GM21367 (cell line): ENCODE data around the gene ZHX3.

ENCODE experiments used
- ATAC-seq: cut with Tn5 transposase; IDR thresholded peaks from one replicate; pipeline ENCODE4 v1.9.1; 2021; ENCODE audit not compliant: unreplicated experiment

The ZHX3 gene

GRCh38 chr20:41300886-41301285 lies 16.6 kb downstream of the ZHX3 start:
- ATAC-seq, result no peak

- no peak for ATAC-seq
These were observed 17.1 kb downstream of the ZHX3 start for GRCh38 chr20:41300383-41300782.

GRCh38 chr20:41299899-41300298 lies 17.6 kb downstream of the ZHX3 start:
- no peak for ATAC-seq

- ATAC-seq, result no peak
These were observed 24.1 kb downstream of the ZHX3 start for GRCh38 chr20:41293269-41294037.

GRCh38 chr20:41290804-41291389 lies 26.6 kb downstream of the ZHX3 start:
- no peak for ATAC-seq

GRCh38 chr20:41287327-41287726 lies 30.2 kb downstream of the ZHX3 start:
- no peak for ATAC-seq

GRCh38 chr20:41286240-41286851 lies 31.2 kb downstream of the ZHX3 start:
- ATAC-seq, result no peak

- ATAC-seq, result no peak
These were observed 37.8 kb downstream of the ZHX3 start for GRCh38 chr20:41279546-41280225.

GRCh38 chr20:41278936-41279335 lies 38.6 kb downstream of the ZHX3 start:
- no peak for ATAC-seq

GRCh38 chr20:41277049-41277448 lies 40.5 kb downstream of the ZHX3 start:
- ATAC-seq, result no peak

GRCh38 chr20:41276317-41276751 lies 41.2 kb downstream of the ZHX3 start:
- ATAC-seq, result no peak

- no peak for ATAC-seq
These were observed 42.2 kb downstream of the ZHX3 start for GRCh38 chr20:41275301-41275731.

- no peak for ATAC-seq
These were observed 43.4 kb downstream of the ZHX3 start for GRCh38 chr20:41274152-41274551.

- ATAC-seq, result no peak
These were observed 44.1 kb downstream of the ZHX3 start for GRCh38 chr20:41273445-41273844.

- ATAC-seq, result no peak
These were observed 45.2 kb downstream of the ZHX3 start for GRCh38 chr20:41272339-41272738.

- ATAC-seq, result no peak
These were observed 48.4 kb downstream of the ZHX3 start for GRCh38 chr20:41268917-41269652.

GRCh38 chr20:41268402-41268801 lies 49.1 kb downstream of the ZHX3 start:
- ATAC-seq, result no peak

GRCh38 chr20:41265938-41266337 lies 51.6 kb downstream of the ZHX3 start:
- ATAC-seq, result no peak

GRCh38 chr20:41264819-41265218 lies 52.7 kb downstream of the ZHX3 start:
- no peak for ATAC-seq

- no peak for ATAC-seq
These were observed 55.5 kb downstream of the ZHX3 start for GRCh38 chr20:41261790-41262717.
